IMR-90 (cell line): ENCODE results near the gene MTERF1. TPM values are rescaled to one million over a fixed set of nuclear protein-coding genes. Genes with fewer than 3 reads are reported as not detected.
A peak's percentile ranks its signal among the peaks of the same experiment; 100 is the strongest.

Experiments used
- ATAC-seq: fragments of 200-7000 bp; cut with Tn5 transposase; 2 replicates; pipeline ENCODE4 v1.9.1; 2020; ENCODE audit warnings: low read depth, mild to moderate bottlenecking, moderate library complexity
- BruUV-seq: library from RNA; stranded (reverse); fragments of 400-500 nt; replicated peaks from 2 replicates; lab custom pipeline; 2021; lab: Mats Ljungman, UMichigan
- CTCF ChIA-PET: fragments of 300-600 bp; formaldehyde crosslinking; extraction: SDS; loops from one replicate; lab custom pipeline; 2021; ENCODE audit warnings: antibody characterized with exemption; lab: Yijun Ruan, JAX
- POLR2A ChIA-PET: fragments of 300-600 bp; sonication (Branson Sonifier 250); formaldehyde crosslinking; loops from one replicate; lab custom pipeline; 2022; ENCODE audit warnings: antibody characterized with exemption; ENCODE audit not compliant: unreplicated experiment; lab: Charles Lee
- DNase-seq: peaks from one replicate; pipeline ENCODE4 v3.0.0; 2013
- H2AFZ ChIP-seq: replicated peaks from 2 replicates; pipeline ENCODE3; 2013; ENCODE audit warnings: low read length, mild to moderate bottlenecking; ENCODE audit not compliant: poor library complexity
- H2AK5ac ChIP-seq: 2 replicates; pipeline ENCODE4 v1.6.1; 2013; ENCODE audit warnings: low read depth, low read length, inconsistent platforms
- H2AK9ac ChIP-seq: replicated peaks from 2 replicates; pipeline ENCODE3; 2013; ENCODE audit warnings: mild to moderate bottlenecking, low read depth, low read length, moderate library complexity; ENCODE audit not compliant: poor library complexity
- H2BK120ac ChIP-seq: 2 replicates; pipeline ENCODE4 v1.6.1; 2013; ENCODE audit warnings: low read depth, low read length, inconsistent platforms
- H2BK15ac ChIP-seq: 3 replicates; pipeline ENCODE4 v1.6.1; 2013; ENCODE audit warnings: low read depth, low read length, inconsistent platforms
- H2BK20ac ChIP-seq: 2 replicates; pipeline ENCODE4 v1.6.1; 2013; ENCODE audit warnings: low read depth, mild to moderate bottlenecking, inconsistent platforms, low read length, moderate library complexity
- H2BK5ac ChIP-seq: 2 replicates; pipeline ENCODE4 v1.6.1; 2013; ENCODE audit warnings: mild to moderate bottlenecking, low read depth, low read length, inconsistent platforms; ENCODE audit not compliant: poor library complexity, severe bottlenecking
- H3K14ac ChIP-seq: replicated peaks from 2 replicates; pipeline ENCODE4 v1.6.1; 2013; ENCODE audit warnings: low read depth, low read length, inconsistent platforms
- H3K18ac ChIP-seq: 2 replicates; pipeline ENCODE4 v1.6.1; 2013; ENCODE audit warnings: low read depth, low read length, control low read depth
- H3K23ac ChIP-seq: 2 replicates; pipeline ENCODE4 v1.6.1; 2013; ENCODE audit warnings: low read depth, low read length, inconsistent platforms
- H3K27ac ChIP-seq: 2 replicates; pipeline ENCODE4 v1.5.1; 2013; ENCODE audit warnings: mild to moderate bottlenecking, control low read depth, low read length; ENCODE audit not compliant: insufficient read depth
- H3K27me3 ChIP-seq: 2 replicates; pipeline ENCODE4 v1.6.1; 2013; ENCODE audit warnings: low read length; ENCODE audit not compliant: control insufficient read depth, insufficient read depth
- H3K36me3 ChIP-seq: 2 replicates; pipeline ENCODE4 v1.6.1; 2013; ENCODE audit warnings: low read length, mixed read lengths; ENCODE audit not compliant: control insufficient read depth, insufficient read depth
- H3K4ac ChIP-seq: 2 replicates; pipeline ENCODE4 v1.6.1; 2013; ENCODE audit warnings: low read depth, low read length, inconsistent platforms
- H3K4me1 ChIP-seq: 2 replicates; pipeline ENCODE4 v1.6.1; 2013; ENCODE audit warnings: low read length, mixed read lengths; ENCODE audit not compliant: control insufficient read depth, insufficient read depth
- H3K4me2 ChIP-seq: 2 replicates; pipeline ENCODE4 v1.6.1; 2013; ENCODE audit warnings: low read depth, mild to moderate bottlenecking, control low read depth, low read length, moderate library complexity
- H3K4me3 ChIP-seq: 2 replicates; pipeline ENCODE4 v1.5.1; 2013; ENCODE audit warnings: low read depth, mild to moderate bottlenecking, control low read depth, low read length, moderate library complexity; ENCODE audit not compliant: insufficient read depth
- H3K56ac ChIP-seq: 2 replicates; pipeline ENCODE4 v1.6.1; 2013; ENCODE audit warnings: low read length, inconsistent platforms; ENCODE audit not compliant: insufficient read depth; ENCODE audit errors: extremely low read depth
- H3K79me1 ChIP-seq, 2 experiments: 2 replicates each; pipeline ENCODE4 v1.6.1; 2013; ENCODE audit warnings: low read length in 2 of 2, inconsistent platforms in 1 of 2, low read depth in 1 of 2
- H3K9ac ChIP-seq: 2 replicates; pipeline ENCODE4 v1.6.1; 2013; ENCODE audit warnings: low read depth, low read length, control low read depth
- H3K9me1 ChIP-seq: 2 replicates; pipeline ENCODE4 v1.6.1; 2013; ENCODE audit warnings: low read length, inconsistent platforms; ENCODE audit not compliant: insufficient read depth
- H3K9me3 ChIP-seq: 2 replicates; pipeline ENCODE4 v1.6.1; 2013; ENCODE audit warnings: low read length; ENCODE audit not compliant: control insufficient read depth, insufficient read depth
- H4K20me1 ChIP-seq: 2 replicates; pipeline ENCODE4 v1.6.1; 2013; ENCODE audit warnings: low read length, inconsistent platforms; ENCODE audit not compliant: insufficient read depth
- H4K5ac ChIP-seq: 2 replicates; pipeline ENCODE4 v1.6.1; 2013; ENCODE audit warnings: mild to moderate bottlenecking, low read depth, low read length, control low read depth
- H4K8ac ChIP-seq, 2 experiments: 2 replicates each; pipeline ENCODE4 v1.6.1; 2013; ENCODE audit warnings: low read depth in 2 of 2, low read length in 2 of 2, control low read depth in 1 of 2, inconsistent platforms in 1 of 2
- H4K91ac ChIP-seq: 2 replicates; pipeline ENCODE4 v1.6.1; 2013; ENCODE audit warnings: low read depth, low read length, inconsistent platforms; ENCODE audit not compliant: insufficient read depth
- BHLHE40 ChIP-seq: fragments of 150-350 bp; IDR thresholded peaks from 2 replicates; pipeline ENCODE4 v1.6.1; 2016; ENCODE audit warnings: mild to moderate bottlenecking, low read depth, low read length
- CEBPB ChIP-seq: IDR thresholded peaks from 2 replicates; pipeline ENCODE4 v1.6.1; 2012; ENCODE audit warnings: low read depth, low read length, improper control_type of control experiment
- CHD1 ChIP-seq: IDR thresholded peaks from 2 replicates; pipeline ENCODE4 v1.6.1; 2012; ENCODE audit warnings: low read depth, low read length, improper control_type of control experiment
- CTCF ChIP-seq: conservative IDR thresholded peaks from 2 replicates; pipeline ENCODE4 v1.5.1; 2012; ENCODE audit warnings: mild to moderate bottlenecking, low read depth, low read length, improper control_type of control experiment
- ELK1 ChIP-seq: fragments of 150-350 bp; IDR thresholded peaks from 2 replicates; pipeline ENCODE4 v1.6.1; 2016; ENCODE audit warnings: low read depth, mild to moderate bottlenecking, low read length, moderate library complexity, borderline replicate concordance
- FOS ChIP-seq: fragments of 150-350 bp; IDR thresholded peaks from 2 replicates; pipeline ENCODE4 v1.6.1; 2016; ENCODE audit warnings: low read depth, low read length
- MAFK ChIP-seq: IDR thresholded peaks from 2 replicates; pipeline ENCODE4 v1.6.1; 2012; ENCODE audit warnings: low read depth, low read length, improper control_type of control experiment
- MAZ ChIP-seq: IDR thresholded peaks from 2 replicates; pipeline ENCODE4 v1.6.1; 2012; ENCODE audit warnings: low read depth, mild to moderate bottlenecking, low read length, improper control_type of control experiment, moderate library complexity, borderline replicate concordance
- MXI1 ChIP-seq: IDR thresholded peaks from 2 replicates; pipeline ENCODE4 v1.6.1; 2012; ENCODE audit warnings: low read depth, mild to moderate bottlenecking, low read length, moderate library complexity, borderline replicate concordance
- NFE2L2 ChIP-seq: fragments of 150-350 bp; IDR thresholded peaks from 2 replicates; pipeline ENCODE4 v1.6.1; 2016; ENCODE audit warnings: low read depth, mild to moderate bottlenecking, low read length
- POLR2A ChIP-seq: IDR thresholded peaks from 2 replicates; pipeline ENCODE4 v1.6.1; 2012; ENCODE audit warnings: mild to moderate bottlenecking, low read depth, low read length
- RAD21 ChIP-seq: IDR thresholded peaks from 2 replicates; pipeline ENCODE4 v1.6.1; 2012; ENCODE audit warnings: low read length, improper control_type of control experiment
- RCOR1 ChIP-seq: IDR thresholded peaks from 2 replicates; pipeline ENCODE4 v1.6.1; 2012; ENCODE audit warnings: mild to moderate bottlenecking, low read length, improper control_type of control experiment; ENCODE audit not compliant: insufficient replicate concordance
- RFX5 ChIP-seq: IDR thresholded peaks from 2 replicates; pipeline ENCODE4 v1.8.0; 2012; ENCODE audit warnings: low read depth, mild to moderate bottlenecking, low read length, moderate library complexity
- SMC3 ChIP-seq: fragments of 150-350 bp; IDR thresholded peaks from 2 replicates; pipeline ENCODE4 v1.6.1; 2016; ENCODE audit warnings: low read depth, mild to moderate bottlenecking, antibody characterized with exemption, low read length, moderate library complexity
- USF2 ChIP-seq: fragments of 150-350 bp; IDR thresholded peaks from 2 replicates; pipeline ENCODE4 v1.6.1; 2017; ENCODE audit warnings: mild to moderate bottlenecking, antibody characterized with exemption, low read length, low read depth
- WGBS, 2 experiments: methylation state at CpG; one replicate each; pipeline versions ENCODE4 v1.1.5 to v1.1.7; 2013; ENCODE audit warnings: missing lambda C conversion rate in 2 of 2; ENCODE audit not compliant: insufficient read length in 1 of 2; ENCODE audit errors: extremely low coverage in 2 of 2; 5-methylcytosine and 5-hydroxymethylcytosine counted together
- dilution Hi-C: fragments of 300-500 bp; cut with HindIII; formaldehyde crosslinking; loops from one replicate; pipeline ENCODE4 v1.14.3; 2018; ENCODE audit warnings: low sequenced_read_pairs; ENCODE audit not compliant: unreplicated experiment
- in situ Hi-C: fragments of 300-500 bp; cut with MboI; formaldehyde crosslinking; loops from 3 replicates; pipeline ENCODE4 v1.14.3; 2019; ENCODE audit warnings: low sequenced_read_pairs, inconsistent platforms, mixed read lengths
- intact Hi-C: fragments of 100-400 bp; cut with micrococcal nuclease; formaldehyde crosslinking; loops from 2 replicates; pipeline ENCODE4 v1.10.0; 2022
- polyA plus RNA-seq, 3 experiments: library from polyadenylated mRNA; depleted of rRNA; stranded (reverse); fragments of >200 nt; gene quantifications; 2 replicates each; pipeline ENCODE4 v1.2.3, GENCODE V29; 2012; ENCODE audit warnings: low replicate concordance in 1 of 3
- total RNA-seq: library from RNA; depleted of rRNA; stranded (reverse); fragments of >200 nt; gene quantifications from 2 replicates; pipeline ENCODE4 v1.2.3, GENCODE V29; 2012

Gene MTERF1
- total and polyA plus RNA-seq, 2 of the 4 experiments (the other 2 are of a cell fraction) = 7.0 to 7.3 TPM

GRCh38 chr7:91913612-91914011 is 33.1 kb upstream of the MTERF1 start:
- intact Hi-C loops = no loop called here
- Histone ChIP-seq H2BK5ac (no peak overlapping the region), H2BK15ac (no peak overlapping the region), H2AK5ac (no peak overlapping the region), H3K9me3 (no peaks in the 10 kb centered on the region), H2AFZ (no peak overlapping the region), H3K4me3 (no peak overlapping the region), H3K27ac (no peak overlapping the region), H3K14ac (no peak overlapping the region), H4K8ac (peak overlapping the region in 1 of 2 experiments; percentile 37; a peak in 1 of 4 replicates), H2BK120ac (no peak overlapping the region), H4K5ac (peak overlapping the region; percentile 72), H4K91ac (no peak overlapping the region), H3K18ac (peak overlapping the region; percentile 27; the same call in 1 of the 2 replicates), H3K27me3 (no peaks in the 10 kb centered on the region), H3K56ac (no peak overlapping the region), H2BK20ac (no peak overlapping the region), H3K9ac (no peak overlapping the region), H3K4me1 (peaks cover 7% of the 10 kb centered on the region), H3K4ac (no peak overlapping the region), H3K4me2 (peak overlapping the region; percentile 54; the same call in 1 of the 2 replicates), H4K20me1 (no peaks in the 10 kb centered on the region), H3K36me3 (no peaks in the 10 kb centered on the region), H3K9me1 (no peaks in the 10 kb centered on the region), H3K79me1 (no peaks in the 10 kb centered on the region), H3K23ac (no peak overlapping the region), H2AK9ac (no peak overlapping the region)
- CTCF ChIA-PET = no interaction called here
- TF ChIP-seq NFE2L2 (no peak), MAFK (no peak), BHLHE40 (no peak), CHD1 (no peak), CTCF (no peak), RFX5 (no peak), POLR2A (no peak), FOS (no peak), MXI1 (no peak), ELK1 (no peak), MAZ (no peak), RCOR1 (no peak), RAD21 (no peak), CEBPB (no peak), USF2 (no peak), SMC3 (no peak)
- no TSS peak for BruUV-seq
- ATAC-seq = peak; percentile 14
- dilution Hi-C loops = no loop called here
- in situ Hi-C loops = no loop called here
- WGBS, 2 experiments = no CpG with 5 or more reads among the region's 2 CpGs
- POLR2A ChIA-PET = no interaction called here
- peak; percentile 52 for DNase-seq
